Central memory CD4-positive, alpha-beta T cell (primary cell): ENCODE data around the gene MPI.

Experiments
- DNase-seq: peaks from one replicate; pipeline ENCODE4 v3.0.0; 2022

Gene MPI

DNA sequence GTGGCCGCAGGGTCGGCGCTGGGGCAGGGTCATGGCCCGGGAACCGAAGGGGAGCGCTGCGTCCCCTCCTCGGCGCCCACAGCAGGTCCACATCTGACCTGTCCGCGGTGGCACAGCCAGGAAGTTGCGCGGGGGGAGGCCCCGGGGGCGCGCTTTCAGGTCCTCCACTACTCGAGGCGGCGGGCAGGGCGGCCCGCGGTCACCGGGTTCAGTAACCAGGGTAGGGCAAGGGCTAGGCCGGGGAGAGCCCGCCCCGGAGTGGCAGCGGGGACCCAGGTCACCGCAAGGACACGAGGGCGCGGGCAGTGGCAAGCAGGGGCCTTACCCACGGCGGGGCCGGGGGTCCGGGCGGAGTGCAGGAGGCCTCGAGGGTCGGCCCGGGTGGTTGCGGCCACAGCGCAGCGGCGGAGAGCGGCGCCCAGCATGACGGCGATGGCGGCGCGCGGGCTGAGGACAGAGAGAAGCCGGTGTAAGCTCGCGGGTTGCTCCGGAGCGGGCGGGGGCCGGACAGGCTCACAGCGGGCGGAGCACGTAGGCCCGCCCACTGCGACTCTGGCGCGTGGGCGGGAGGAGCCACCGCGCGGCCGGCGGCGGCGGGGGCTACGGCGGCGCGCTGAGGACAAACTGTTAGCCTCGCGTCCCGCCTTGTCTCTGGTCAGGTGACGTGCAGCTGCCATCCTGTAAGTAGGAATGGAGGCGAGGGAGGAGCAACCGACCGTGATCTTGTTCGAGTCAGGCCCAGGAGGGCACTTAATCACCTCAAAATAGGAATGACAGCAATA lies 47.9 kb downstream of the MPI start, which contains the start of gene COX5A:
TSS of gene COX5A (minus strand) at position 484 of the 782 bp plus-strand sequence. CDS start at position 425, 59 bp downstream.
- peak; percentile 95 for DNase-seq

DNA sequence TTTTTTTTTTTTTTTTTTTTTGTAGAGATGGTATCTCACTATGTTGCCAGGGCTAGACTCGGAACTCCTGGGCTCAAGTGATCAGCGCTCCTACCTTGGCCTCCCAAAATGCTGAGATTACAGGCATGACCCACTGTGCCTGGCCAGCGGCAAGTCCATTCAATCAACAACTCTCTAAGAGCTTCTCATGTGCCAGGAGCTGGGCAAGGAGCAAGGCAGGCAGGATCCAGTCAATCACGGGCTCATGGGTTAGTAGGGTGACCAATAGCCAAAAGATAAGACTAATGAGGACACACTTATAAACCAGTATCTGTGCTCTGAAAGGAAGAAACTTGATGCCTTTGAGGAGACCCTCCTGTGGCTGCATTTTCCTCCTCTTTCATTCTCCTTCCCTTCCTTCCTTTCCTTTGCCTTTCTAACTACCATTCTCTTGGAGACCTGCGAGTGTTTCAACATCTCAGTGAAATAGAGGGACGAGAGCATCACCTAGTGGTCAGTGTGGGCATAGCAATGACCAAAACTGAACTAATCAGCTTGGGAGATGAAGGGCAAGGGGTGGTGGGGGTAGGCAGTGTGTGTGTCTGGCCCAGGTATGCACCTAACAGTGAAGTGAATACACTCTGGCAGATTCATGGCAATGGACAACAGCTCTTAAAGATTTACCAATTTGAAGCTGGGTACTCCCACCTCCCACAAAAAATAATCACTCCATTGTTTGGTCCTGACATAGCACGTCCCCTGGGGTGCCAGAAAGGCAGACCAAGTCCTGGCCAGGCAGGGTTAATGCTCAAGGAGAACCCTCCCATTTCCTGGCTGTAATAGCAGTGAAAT lies 60.5 kb downstream of the MPI start:
- peak; percentile 70 for DNase-seq

DNA sequence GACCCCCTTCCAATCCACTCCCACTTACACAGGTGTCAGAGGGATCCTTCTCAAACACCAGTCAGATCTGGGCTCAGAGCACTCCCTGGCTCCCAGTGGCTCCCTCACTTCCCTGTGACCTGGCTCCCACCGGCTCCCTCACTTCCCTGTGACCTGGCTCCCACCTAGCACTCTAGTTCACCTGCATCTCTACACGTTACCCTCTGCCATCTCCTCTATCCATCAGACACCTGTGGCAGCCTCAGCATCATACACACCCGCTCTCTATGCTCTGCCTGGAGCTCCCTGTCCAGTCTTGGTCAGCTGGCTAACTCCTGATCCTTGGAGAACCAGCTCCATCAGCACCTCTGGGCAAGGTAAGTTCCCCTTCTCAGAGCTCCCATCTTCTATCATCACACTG lies 61.2 kb downstream of the MPI start:
- DNase-seq = no peak
